ENCODE data around the gene NDUFB10.

GRCh38 chr16:1976951-1977874 is 17.9 kb downstream of the NDUFB10 start:
- TF ChIP-seq, protein P1, sequence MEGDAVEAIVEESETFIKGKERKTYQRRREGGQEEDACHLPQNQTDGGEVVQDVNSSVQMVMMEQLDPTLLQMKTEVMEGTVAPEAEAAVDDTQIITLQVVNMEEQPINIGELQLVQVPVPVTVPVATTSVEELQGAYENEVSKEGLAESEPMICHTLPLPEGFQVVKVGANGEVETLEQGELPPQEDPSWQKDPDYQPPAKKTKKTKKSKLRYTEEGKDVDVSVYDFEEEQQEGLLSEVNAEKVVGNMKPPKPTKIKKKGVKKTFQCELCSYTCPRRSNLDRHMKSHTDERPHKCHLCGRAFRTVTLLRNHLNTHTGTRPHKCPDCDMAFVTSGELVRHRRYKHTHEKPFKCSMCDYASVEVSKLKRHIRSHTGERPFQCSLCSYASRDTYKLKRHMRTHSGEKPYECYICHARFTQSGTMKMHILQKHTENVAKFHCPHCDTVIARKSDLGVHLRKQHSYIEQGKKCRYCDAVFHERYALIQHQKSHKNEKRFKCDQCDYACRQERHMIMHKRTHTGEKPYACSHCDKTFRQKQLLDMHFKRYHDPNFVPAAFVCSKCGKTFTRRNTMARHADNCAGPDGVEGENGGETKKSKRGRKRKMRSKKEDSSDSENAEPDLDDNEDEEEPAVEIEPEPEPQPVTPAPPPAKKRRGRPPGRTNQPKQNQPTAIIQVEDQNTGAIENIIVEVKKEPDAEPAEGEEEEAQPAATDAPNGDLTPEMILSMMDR (IDR thresholded peaks at IDR 0.05; ENCODE audit: borderline replicate concordance, extremely low read depth, low read length, poor library complexity, severe bottlenecking): no peak
- TF ChIP-seq EZH2 (IDR thresholded peaks at IDR 0.05; ENCODE audit: borderline replicate concordance, low read depth, low read length, severe bottlenecking): no peak
